Adrenal gland (tissue), 5 donors: ENCODE measurements around the gene PSKH1.

Source experiments
- POLR2A ChIP-seq, 2 donors: fragments of 450-650 bp; IDR thresholded peaks; one replicate each; pipeline ENCODE4 v1.6.1; 2017; ENCODE audit warnings: antibody characterized with exemption in 2 of 2, mild to moderate bottlenecking in 2 of 2, moderate library complexity in 1 of 2
- TF ChIP-seq, protein P1 (sequence below), 6 experiments: fragments of 450-650 bp in 4 of 6; fragments of 200-600 bp in 2 of 6; sonication (generic) in 1 of 6; IDR thresholded peaks; 1 replicate in 5 of 6; 2 replicates in 1 of 6; pipeline versions ENCODE4 v1.5.1 to v1.8.0; 2016 to 2021; ENCODE audit warnings: antibody characterized with exemption in 6 of 6, mild to moderate bottlenecking in 2 of 6, moderate library complexity in 1 of 6
- donor health status: DM: no; HTN: no; CAD: no.

GRCh38 chr16:67936124-67936879, 43.2 kb downstream of the PSKH1 start, which contains the start of gene PSMB10:
- TF ChIP-seq, protein P1, sequence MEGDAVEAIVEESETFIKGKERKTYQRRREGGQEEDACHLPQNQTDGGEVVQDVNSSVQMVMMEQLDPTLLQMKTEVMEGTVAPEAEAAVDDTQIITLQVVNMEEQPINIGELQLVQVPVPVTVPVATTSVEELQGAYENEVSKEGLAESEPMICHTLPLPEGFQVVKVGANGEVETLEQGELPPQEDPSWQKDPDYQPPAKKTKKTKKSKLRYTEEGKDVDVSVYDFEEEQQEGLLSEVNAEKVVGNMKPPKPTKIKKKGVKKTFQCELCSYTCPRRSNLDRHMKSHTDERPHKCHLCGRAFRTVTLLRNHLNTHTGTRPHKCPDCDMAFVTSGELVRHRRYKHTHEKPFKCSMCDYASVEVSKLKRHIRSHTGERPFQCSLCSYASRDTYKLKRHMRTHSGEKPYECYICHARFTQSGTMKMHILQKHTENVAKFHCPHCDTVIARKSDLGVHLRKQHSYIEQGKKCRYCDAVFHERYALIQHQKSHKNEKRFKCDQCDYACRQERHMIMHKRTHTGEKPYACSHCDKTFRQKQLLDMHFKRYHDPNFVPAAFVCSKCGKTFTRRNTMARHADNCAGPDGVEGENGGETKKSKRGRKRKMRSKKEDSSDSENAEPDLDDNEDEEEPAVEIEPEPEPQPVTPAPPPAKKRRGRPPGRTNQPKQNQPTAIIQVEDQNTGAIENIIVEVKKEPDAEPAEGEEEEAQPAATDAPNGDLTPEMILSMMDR (IDR thresholded peaks at IDR 0.05), result no peak
- peak in 1 of 2 donors; percentile 63 for TF ChIP-seq POLR2A (IDR thresholded peaks at IDR 0.05)
